GM12878 (cell line): ENCODE data around the gene METRNL. TPM values are rescaled to one million over a fixed set of nuclear protein-coding genes. Genes with fewer than 3 reads are reported as not detected.

Source experiments
- ATAC-seq: fragments of 200-7000 bp; cut with Tn5 transposase; 3 replicates; pipeline ENCODE4 v1.9.1; 2020; ENCODE audit warnings: mild to moderate bottlenecking, moderate library complexity
- BruUV-seq: library from RNA; stranded (reverse); fragments of 400-500 nt; replicated peaks from 2 replicates; lab custom pipeline; 2021; lab: Mats Ljungman, UMichigan
- CTCF ChIA-PET: fragments of 300-600 bp; sonication (Branson Sonifier 250); formaldehyde crosslinking; extraction: SDS; loops from one replicate; lab custom pipeline; 2021; ENCODE audit warnings: inconsistent platforms; lab: Yijun Ruan, JAX
- POLR2A ChIA-PET: fragments of 350-600 bp; formaldehyde crosslinking; extraction: SDS; loops from one replicate; lab custom pipeline; 2021; ENCODE audit warnings: inconsistent platforms; lab: Charles Lee
- RAD21 ChIA-PET: fragments of 300-600 bp; sonication (Branson Sonifier 250); formaldehyde crosslinking; loops from one replicate; lab custom pipeline; 2023; ENCODE audit warnings: antibody characterized with exemption; ENCODE audit not compliant: unreplicated experiment; lab: Charles Lee
- SMC1A ChIA-PET: fragments of 300-600 bp; sonication (Branson Sonifier 250); formaldehyde crosslinking; loops from one replicate; lab custom pipeline; 2023; ENCODE audit not compliant: unreplicated experiment, uncharacterized antibody; lab: Charles Lee
- DNase-seq: peaks from one replicate; pipeline ENCODE4 v3.0.0-alpha.2; 2011; ENCODE audit warnings: low read depth, low spot score
- FAIRE-seq: peaks from 3 replicates; lab custom pipeline; 2011; peaks lifted over from hg19 to GRCh38; lab: Jason Lieb, UNC
- H2AFZ ChIP-seq: 2 replicates; pipeline ENCODE4 v1.6.0; 2011; ENCODE audit warnings: low read depth, low read length, control low read depth; ENCODE audit not compliant: control insufficient read depth
- H3K27ac ChIP-seq: 2 replicates; pipeline ENCODE4 v1.5.1; 2011; ENCODE audit warnings: control low read depth; ENCODE audit not compliant: control insufficient read depth, insufficient read depth
- H3K27me3 ChIP-seq, 2 experiments: replicated peaks in 1 of 2; 2 replicates each; pipeline versions ENCODE4 v1.6.0 to v1.6.1; 2011; ENCODE audit warnings: low read length in 1 of 2; ENCODE audit not compliant: control insufficient read depth in 2 of 2, insufficient read depth in 2 of 2
- H3K36me3 ChIP-seq, 2 experiments: 2 replicates each; pipeline ENCODE4 v1.5.1; 2011; ENCODE audit warnings: low read length in 1 of 2; ENCODE audit not compliant: control insufficient read depth in 2 of 2, insufficient read depth in 2 of 2
- H3K4me1 ChIP-seq: 2 replicates; pipeline ENCODE4 v1.6.1; 2011; ENCODE audit warnings: mild to moderate bottlenecking, low read length, moderate library complexity, mixed read lengths; ENCODE audit not compliant: control insufficient read depth, insufficient read depth
- H3K4me2 ChIP-seq: 2 replicates; pipeline ENCODE4 v1.6.0; 2011; ENCODE audit warnings: control low read depth; ENCODE audit not compliant: control insufficient read depth, insufficient read depth
- H3K4me3 ChIP-seq: fragments of 200-600 bp; sonication (generic); 2 replicates; pipeline ENCODE4 v1.5.1; 2016
- H3K79me2 ChIP-seq: 2 replicates; pipeline ENCODE4 v1.6.0; 2011; ENCODE audit warnings: low read length; ENCODE audit not compliant: control insufficient read depth, insufficient read depth
- H3K9ac ChIP-seq: 2 replicates; pipeline ENCODE4 v1.8.0; 2011; ENCODE audit warnings: low read length, control low read depth, mixed read lengths; ENCODE audit not compliant: control insufficient read depth, insufficient read depth
- H3K9me3 ChIP-seq: replicated peaks from 3 replicates; pipeline ENCODE4 v1.5.1; 2011; ENCODE audit warnings: mild to moderate bottlenecking, low read length; ENCODE audit not compliant: control insufficient read depth, insufficient read depth
- H4K20me1 ChIP-seq: 2 replicates; pipeline ENCODE4 v1.6.0; 2011; ENCODE audit not compliant: control insufficient read depth, insufficient read depth
- ASH2L ChIP-seq: fragments of 300-600, 200-600 bp; sonication (generic); IDR thresholded peaks from 2 replicates; pipeline ENCODE4 v1.6.1; 2017; ENCODE audit warnings: low read depth, mild to moderate bottlenecking, borderline replicate concordance
- BACH1 ChIP-seq: fragments of 450-650 bp; IDR thresholded peaks from 2 replicates; pipeline ENCODE4 v1.6.1; 2017; ENCODE audit warnings: mild to moderate bottlenecking, borderline replicate concordance
- CHD1 ChIP-seq: IDR thresholded peaks from 2 replicates; pipeline ENCODE4 v1.6.1; 2012; ENCODE audit warnings: low read depth, low read length, improper control_type of control experiment
- ESRRA ChIP-seq: IDR thresholded peaks from 2 replicates; pipeline ENCODE4 v1.6.1; 2012; ENCODE audit warnings: mild to moderate bottlenecking, low read length, improper control_type of control experiment
- MTA3 ChIP-seq: IDR thresholded peaks from 2 replicates; pipeline ENCODE4 v1.6.1; 2012; ENCODE audit warnings: low read length, inconsistent platforms, borderline replicate concordance
- MYC ChIP-seq: IDR thresholded peaks from 2 replicates; pipeline ENCODE4 v1.6.1; 2011; ENCODE audit warnings: mild to moderate bottlenecking, low read length, moderate library complexity, inconsistent platforms; ENCODE audit not compliant: insufficient read depth, insufficient replicate concordance, insufficient read length, severe bottlenecking
- NR2F1 ChIP-seq: fragments of 450-650 bp; conservative IDR thresholded peaks from 2 replicates; pipeline ENCODE4 v1.6.1; 2017; ENCODE audit warnings: mild to moderate bottlenecking
- POLR2A ChIP-seq: IDR thresholded peaks from 2 replicates; pipeline ENCODE4 v1.6.1; 2011; ENCODE audit warnings: low read depth, mild to moderate bottlenecking, low read length
- RB1 ChIP-seq: fragments of 450-650 bp; formaldehyde crosslinking; IDR thresholded peaks from 2 replicates; pipeline ENCODE4 v1.6.1; 2017; ENCODE audit warnings: mild to moderate bottlenecking, borderline replicate concordance
- RBBP5 ChIP-seq: fragments of 200-600 bp; sonication (generic); conservative IDR thresholded peaks from 2 replicates; pipeline ENCODE4 v1.6.1; 2016
- TARDBP ChIP-seq: IDR thresholded peaks from 2 replicates; pipeline ENCODE4 v1.6.1; 2016; ENCODE audit warnings: borderline replicate concordance
- TCF12 ChIP-seq: IDR thresholded peaks from 2 replicates; pipeline ENCODE4 v1.6.1; 2011; ENCODE audit warnings: low read depth, mild to moderate bottlenecking, low read length
- ZBED1 ChIP-seq: IDR thresholded peaks from 2 replicates; pipeline ENCODE4 v1.6.1; 2016; ENCODE audit warnings: borderline replicate concordance
- ZBTB40 ChIP-seq: fragments of 450-650 bp; IDR thresholded peaks from 2 replicates; pipeline ENCODE4 v1.6.1; 2016; ENCODE audit warnings: mild to moderate bottlenecking, moderate library complexity, borderline replicate concordance
- ZNF217 ChIP-seq: fragments of 450-650 bp; IDR thresholded peaks from 2 replicates; pipeline ENCODE4 v1.6.1; 2017; ENCODE audit warnings: antibody characterized with exemption, mild to moderate bottlenecking
- WGBS: methylation state at CpG from one replicate; pipeline ENCODE4 v1.1.6; 2016; ENCODE audit warnings: low lambda C conversion rate; ENCODE audit not compliant: insufficient replicate concordance, insufficient coverage; ENCODE audit errors: missing lambda C conversion rate; 5-methylcytosine and 5-hydroxymethylcytosine counted together
- in situ Hi-C: fragments of 300-500 bp; cut with MboI; formaldehyde crosslinking; loops from 9 replicates; pipeline ENCODE4 v1.14.3; 2018; ENCODE audit warnings: mixed read lengths
- intact Hi-C: fragments of 100-400 bp; cut with micrococcal nuclease; formaldehyde crosslinking; loops from one replicate; pipeline ENCODE4 v1.14.2; 2022; ENCODE audit not compliant: unreplicated experiment
- polyA plus RNA-seq, 11 experiments: library from polyadenylated mRNA; depleted of rRNA in 4 of 11; unstranded in 6 of 11; stranded (reverse) in 5 of 11; fragments of >200 nt; fragmentation: Nextera tagmentation in 4 of 11; fragmentation: Illumina TruSeq in 1 of 11; extraction: Ambion mirVana in 4 of 11; extraction: Trizol in 1 of 11; gene quantifications; 1 replicate in 1 of 11; 2 replicates in 10 of 11; pipeline versions ENCODE4 v1.2.1 to v1.2.3, GENCODE V29; 2011 to 2016; ENCODE audit warnings: inconsistent platforms in 2 of 11, missing spikeins in 2 of 11, low read depth in 1 of 11
- total RNA-seq, 4 experiments: library from RNA; depleted of rRNA in 3 of 4; stranded (reverse); fragments of >200 nt in 3 of 4; fragmentation: Illumina TruSeq in 1 of 4; extraction: Trizol in 1 of 4; gene quantifications; 2 replicates each; pipeline versions ENCODE4 v1.2.1 to v1.2.3, GENCODE V29; 2013 to 2021
- TF ChIP-seq, protein P1 (sequence below): fragments of 450-650 bp; IDR thresholded peaks from 2 replicates; pipeline ENCODE4 v1.6.1; 2017; ENCODE audit warnings: mild to moderate bottlenecking, moderate library complexity
- TF ChIP-seq, protein P2 (sequence below): IDR thresholded peaks from 2 replicates; pipeline ENCODE4 v1.6.1; 2011; ENCODE audit warnings: mild to moderate bottlenecking, low read depth, low read length, moderate library complexity; ENCODE audit not compliant: insufficient replicate concordance

The METRNL gene
- total and polyA plus RNA-seq, 10 of the 15 experiments (the other 5 are each of a cell fraction or from before 2014, with no cell fraction given): 0.05 to 3.7 (median 0.48) TPM; not detected in 2

DNA sequence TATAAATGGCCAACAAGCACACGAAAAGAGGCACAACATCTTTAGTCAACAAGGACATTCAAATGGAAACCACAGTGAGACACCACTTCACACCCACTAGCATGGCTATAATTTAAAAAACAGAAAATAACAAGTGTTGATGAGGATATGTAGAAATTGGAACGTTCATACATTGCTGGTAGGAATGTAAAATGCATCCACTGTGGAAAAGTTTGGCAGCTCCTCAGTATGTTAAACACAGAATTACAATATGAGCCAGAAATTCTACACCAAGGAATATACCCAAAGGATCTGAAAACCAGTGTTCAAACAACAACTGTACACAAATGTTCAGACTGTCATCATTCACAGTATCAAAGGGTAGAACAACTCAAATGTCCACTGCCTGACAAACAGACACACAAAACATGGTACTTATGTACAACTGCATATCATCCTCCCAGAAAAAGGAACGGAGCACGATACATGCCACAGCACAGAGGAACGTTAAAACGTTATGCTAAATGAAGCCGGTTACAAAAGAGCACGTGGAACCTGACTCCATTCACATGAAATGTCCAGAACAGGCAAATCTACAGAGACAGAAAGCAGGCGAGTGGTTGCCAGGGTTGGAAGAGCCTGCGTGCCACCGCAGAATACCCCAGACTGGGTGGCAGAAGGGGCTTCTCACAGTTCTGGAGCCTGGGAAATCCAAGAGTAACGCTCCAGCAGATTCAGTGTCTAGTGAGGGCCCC lies 32.8 kb upstream of the METRNL start:
- WGBS: 83% methylated on average over 12 of the region's 12 CpGs
- Histone ChIP-seq H2AFZ (no peak overlapping the region), H3K27ac (no peak overlapping the region), H3K4me3 (no peak overlapping the region), H3K79me2 (no peaks in the 10 kb centered on the region), H3K4me2 (no peak overlapping the region), H3K4me1 (no peaks in the 10 kb centered on the region; the same call in none of the 2 replicates), H3K9ac (no peak overlapping the region), H3K27me3 (no peaks in the 10 kb centered on the region), H3K9me3 (peaks cover 4% of the 10 kb centered on the region), H4K20me1 (no peaks in the 10 kb centered on the region), H3K36me3 (no peaks in the 10 kb centered on the region; a peak in 1 of 4 replicates)
- ATAC-seq (no peak), FAIRE-seq (no peak), DNase-seq (no peak)
- POLR2A ChIA-PET: no interaction called here
- RAD21 ChIA-PET: no interaction called here
- BruUV-seq: no TSS peak
- intact Hi-C loops: no loop called here
- SMC1A ChIA-PET: no interaction called here
- in situ Hi-C loops: no loop called here
- CTCF ChIA-PET: no interaction called here
- TF ChIP-seq CHD1 (no peak), MYC (no peak), ASH2L (no peak), ESRRA (no peak), TCF12 (no peak), MTA3 (no peak), BACH1 (no peak), RB1 (no peak), ZNF217 (no peak), RBBP5 (no peak), NR2F1 (no peak), POLR2A (no peak), ZBTB40 (no peak), TARDBP (no peak), ZBED1 (no peak)
- TF ChIP-seq, protein P1, sequence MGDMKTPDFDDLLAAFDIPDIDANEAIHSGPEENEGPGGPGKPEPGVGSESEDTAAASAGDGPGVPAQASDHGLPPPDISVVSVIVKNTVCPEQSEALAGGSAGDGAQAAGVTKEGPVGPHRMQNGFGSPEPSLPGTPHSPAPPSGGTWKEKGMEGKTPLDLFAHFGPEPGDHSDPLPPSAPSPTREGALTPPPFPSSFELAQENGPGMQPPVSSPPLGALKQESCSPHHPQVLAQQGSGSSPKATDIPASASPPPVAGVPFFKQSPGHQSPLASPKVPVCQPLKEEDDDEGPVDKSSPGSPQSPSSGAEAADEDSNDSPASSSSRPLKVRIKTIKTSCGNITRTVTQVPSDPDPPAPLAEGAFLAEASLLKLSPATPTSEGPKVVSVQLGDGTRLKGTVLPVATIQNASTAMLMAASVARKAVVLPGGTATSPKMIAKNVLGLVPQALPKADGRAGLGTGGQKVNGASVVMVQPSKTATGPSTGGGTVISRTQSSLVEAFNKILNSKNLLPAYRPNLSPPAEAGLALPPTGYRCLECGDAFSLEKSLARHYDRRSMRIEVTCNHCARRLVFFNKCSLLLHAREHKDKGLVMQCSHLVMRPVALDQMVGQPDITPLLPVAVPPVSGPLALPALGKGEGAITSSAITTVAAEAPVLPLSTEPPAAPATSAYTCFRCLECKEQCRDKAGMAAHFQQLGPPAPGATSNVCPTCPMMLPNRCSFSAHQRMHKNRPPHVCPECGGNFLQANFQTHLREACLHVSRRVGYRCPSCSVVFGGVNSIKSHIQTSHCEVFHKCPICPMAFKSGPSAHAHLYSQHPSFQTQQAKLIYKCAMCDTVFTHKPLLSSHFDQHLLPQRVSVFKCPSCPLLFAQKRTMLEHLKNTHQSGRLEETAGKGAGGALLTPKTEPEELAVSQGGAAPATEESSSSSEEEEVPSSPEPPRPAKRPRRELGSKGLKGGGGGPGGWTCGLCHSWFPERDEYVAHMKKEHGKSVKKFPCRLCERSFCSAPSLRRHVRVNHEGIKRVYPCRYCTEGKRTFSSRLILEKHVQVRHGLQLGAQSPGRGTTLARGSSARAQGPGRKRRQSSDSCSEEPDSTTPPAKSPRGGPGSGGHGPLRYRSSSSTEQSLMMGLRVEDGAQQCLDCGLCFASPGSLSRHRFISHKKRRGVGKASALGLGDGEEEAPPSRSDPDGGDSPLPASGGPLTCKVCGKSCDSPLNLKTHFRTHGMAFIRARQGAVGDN: no peak
- TF ChIP-seq, protein P2, sequence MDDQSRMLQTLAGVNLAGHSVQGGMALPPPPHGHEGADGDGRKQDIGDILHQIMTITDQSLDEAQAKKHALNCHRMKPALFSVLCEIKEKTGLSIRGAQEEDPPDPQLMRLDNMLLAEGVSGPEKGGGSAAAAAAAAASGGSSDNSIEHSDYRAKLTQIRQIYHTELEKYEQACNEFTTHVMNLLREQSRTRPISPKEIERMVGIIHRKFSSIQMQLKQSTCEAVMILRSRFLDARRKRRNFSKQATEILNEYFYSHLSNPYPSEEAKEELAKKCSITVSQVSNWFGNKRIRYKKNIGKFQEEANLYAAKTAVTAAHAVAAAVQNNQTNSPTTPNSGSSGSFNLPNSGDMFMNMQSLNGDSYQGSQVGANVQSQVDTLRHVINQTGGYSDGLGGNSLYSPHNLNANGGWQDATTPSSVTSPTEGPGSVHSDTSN: no peak
